Activated CD4-positive, alpha-beta memory T cell treated with anti-CD3 and anti-CD28 coated beads for 36 hours (primary cell): ENCODE measurements around the gene SLAMF7. TPM values are rescaled to one million over a fixed set of nuclear protein-coding genes. Genes with fewer than 3 reads are reported as not detected.
"Not testable (repeated sequence)": the region's sequence is repeated elsewhere in the genome, so short reads cannot be mapped to it uniquely, and the experiment has no call there.

Experiments
- CTCF ChIA-PET: fragments of 350-600 bp; sonication (Branson Sonifier 250); formaldehyde crosslinking; loops from one replicate; lab custom pipeline; 2021; ENCODE audit warnings: antibody characterized with exemption, inconsistent platforms; lab: Charles Lee
- POLR2A ChIA-PET: fragments of 350-600 bp; sonication (Branson Sonifier 250); formaldehyde crosslinking; loops from one replicate; lab custom pipeline; 2021; ENCODE audit warnings: antibody characterized with exemption; lab: Charles Lee
- DNase-seq: peaks from one replicate; pipeline ENCODE4 v3.0.0-alpha.2; 2020
- H3K27ac Mint-ChIP-seq: one replicate; pipeline ENCODE4 v1.8.0; 2021; ENCODE audit warnings: mixed read lengths
- H3K27me3 Mint-ChIP-seq: one replicate; pipeline ENCODE4 v1.8.0; 2021; ENCODE audit warnings: mixed read lengths
- H3K36me3 Mint-ChIP-seq: one replicate; pipeline ENCODE4 v1.8.0; 2021; ENCODE audit warnings: mixed read lengths
- H3K4me1 Mint-ChIP-seq: one replicate; pipeline ENCODE4 v1.8.0; 2021; ENCODE audit warnings: low read depth, mixed read lengths
- H3K4me3 Mint-ChIP-seq: one replicate; pipeline ENCODE4 v1.8.0; 2021; ENCODE audit warnings: mild to moderate bottlenecking, mixed read lengths
- H3K9me3 Mint-ChIP-seq: one replicate; pipeline ENCODE4 v1.8.0; 2021; ENCODE audit warnings: mixed read lengths
- intact Hi-C: fragments of 100-400 bp; cut with micrococcal nuclease; formaldehyde crosslinking; loops from one replicate; pipeline ENCODE4 v1.15.1; 2023
- total RNA-seq, 2 experiments: library from RNA; stranded (reverse); gene quantifications; one replicate each; pipeline ENCODE4 v1.2.3, GENCODE V29; 2021

SLAMF7 gene, protein sequence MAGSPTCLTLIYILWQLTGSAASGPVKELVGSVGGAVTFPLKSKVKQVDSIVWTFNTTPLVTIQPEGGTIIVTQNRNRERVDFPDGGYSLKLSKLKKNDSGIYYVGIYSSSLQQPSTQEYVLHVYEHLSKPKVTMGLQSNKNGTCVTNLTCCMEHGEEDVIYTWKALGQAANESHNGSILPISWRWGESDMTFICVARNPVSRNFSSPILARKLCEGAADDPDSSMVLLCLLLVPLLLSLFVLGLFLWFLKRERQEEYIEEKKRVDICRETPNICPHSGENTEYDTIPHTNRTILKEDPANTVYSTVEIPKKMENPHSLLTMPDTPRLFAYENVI
- total RNA-seq, result 10 to 100 TPM; 11.4 to 15.9 TPM

- peak; percentile 54 for DNase-seq
- Mint-ChIP-seq H3K4me1 (peaks cover 52% of the 10 kb centered on the region), H3K36me3 (peaks cover 10% of the 10 kb centered on the region), H3K4me3 (peak within 1 kb of the TSS; percentile 68), H3K9me3 (peaks cover 18% of the 10 kb centered on the region), H3K27ac (peak within 1 kb of the TSS; percentile 49), H3K27me3 (no peaks in the 10 kb centered on the region)
- CTCF ChIA-PET, result interaction anchor here (0.9 to 4.0 kb wide), 8 partner anchors 12 to 212 kb away, joined by 3 to 27 read pairs (median 5); no protein-coding TSS in a partner anchor
- POLR2A ChIA-PET, result interaction anchor here (0.9 to 1.0 kb wide), 2 partner anchors 17 kb away, joined by 3 read pairs; no protein-coding TSS in a partner anchor
- intact Hi-C loops, result no loop called here
These were observed at the start of gene SLAMF7 for GRCh38 chr1:160739098-160739511. TSS of gene SLAMF7 (plus strand) at chr1:160739247. CDS start at chr1:160739302, 55 bp downstream.

DNA sequence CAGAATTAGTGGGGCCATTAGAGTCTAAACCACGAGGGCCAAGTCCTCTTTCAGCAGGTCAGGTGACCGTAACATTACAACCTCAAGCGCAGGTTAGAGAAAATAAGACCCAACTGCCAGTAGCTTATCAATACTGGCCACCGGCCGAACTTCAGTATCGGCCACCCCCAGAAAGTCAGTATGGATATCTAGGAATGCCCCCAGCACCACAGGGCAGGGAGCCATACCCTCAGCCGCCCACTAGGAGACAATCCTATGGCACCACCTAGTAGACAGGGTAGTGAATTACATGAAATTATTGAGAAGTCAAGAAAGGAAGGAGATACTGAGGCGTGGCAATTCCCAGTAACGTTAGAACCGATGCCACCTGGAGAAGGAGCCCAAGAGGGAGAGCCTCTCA lies 46.7 kb upstream of the SLAMF7 start:
- H3K27me3 Mint-ChIP-seq, DNase-seq, POLR2A ChIA-PET, H3K9me3 Mint-ChIP-seq, H3K4me3 Mint-ChIP-seq: not testable (repeated sequence)
- Mint-ChIP-seq H3K4me1 (peaks cover 77% of the 10 kb centered on the region), H3K27ac (peak overlapping the region; percentile 76), H3K36me3 (peaks cover 25% of the 10 kb centered on the region)
- intact Hi-C loops, result loop anchor here (1.0 kb wide), 1 partner anchor 9 kb away; no protein-coding TSS in a partner anchor
- CTCF ChIA-PET, result interaction anchor here (0.9 to 2.2 kb wide), 8 partner anchors 11 to 261 kb away, joined by 3 to 18 read pairs (median 6); partner anchors contain the start of gene CD48

DNA sequence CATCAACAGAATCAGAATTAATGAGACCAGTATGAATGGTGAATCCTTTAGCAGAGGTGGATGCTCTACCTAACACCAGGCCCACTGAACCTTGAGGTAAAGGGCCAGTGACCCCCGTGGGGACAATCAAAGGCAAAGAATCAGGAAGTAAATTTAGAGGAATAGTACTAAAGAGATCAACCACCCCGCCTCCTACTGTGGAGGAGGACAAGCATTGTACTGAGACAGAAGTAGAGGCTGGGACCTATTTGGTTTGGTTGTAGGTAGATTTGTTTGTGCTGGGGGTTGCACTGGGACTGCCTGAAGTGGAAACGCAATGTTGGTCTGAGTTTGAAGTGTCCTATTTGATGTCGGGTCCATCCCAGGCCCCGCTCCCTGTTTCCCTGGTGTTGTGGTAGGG lies 36.9 kb upstream of the SLAMF7 start:
- Mint-ChIP-seq H3K27me3 (no peaks in the 10 kb centered on the region), H3K4me3 (no peak overlapping the region), H3K27ac (peak overlapping the region; percentile 81), H3K36me3 (peaks cover 41% of the 10 kb centered on the region), H3K9me3 (no peaks in the 10 kb centered on the region), H3K4me1 (peaks cover 88% of the 10 kb centered on the region)
- POLR2A ChIA-PET, result no interaction called here
- no peak for DNase-seq
- CTCF ChIA-PET, result interaction anchor here (1.6 kb wide), 1 partner anchor 75 kb away, joined by 4 read pairs; no protein-coding TSS in a partner anchor
- intact Hi-C loops, result no loop called here

- Mint-ChIP-seq H3K9me3 (no peaks in the 10 kb centered on the region), H3K4me1 (peaks cover 68% of the 10 kb centered on the region), H3K36me3 (peaks cover 41% of the 10 kb centered on the region), H3K4me3 (peak overlapping the region; percentile 39), H3K27me3 (no peaks in the 10 kb centered on the region), H3K27ac (peak overlapping the region; percentile 36)
- ChIA-PET CTCF (interaction anchor here (2.7 to 3.1 kb wide), 2 partner anchors 23 to 29 kb away, joined by 11 to 15 read pairs; no protein-coding TSS in a partner anchor), POLR2A (interaction anchor here (0.8 to 1.6 kb wide), 2 partner anchors 18 to 21 kb away, joined by 3 read pairs; no protein-coding TSS in a partner anchor)
- no peak for DNase-seq
- intact Hi-C loops, result no loop called here
These were observed 34.8 kb upstream of the SLAMF7 start for GRCh38 chr1:160704250-160704649.

DNA sequence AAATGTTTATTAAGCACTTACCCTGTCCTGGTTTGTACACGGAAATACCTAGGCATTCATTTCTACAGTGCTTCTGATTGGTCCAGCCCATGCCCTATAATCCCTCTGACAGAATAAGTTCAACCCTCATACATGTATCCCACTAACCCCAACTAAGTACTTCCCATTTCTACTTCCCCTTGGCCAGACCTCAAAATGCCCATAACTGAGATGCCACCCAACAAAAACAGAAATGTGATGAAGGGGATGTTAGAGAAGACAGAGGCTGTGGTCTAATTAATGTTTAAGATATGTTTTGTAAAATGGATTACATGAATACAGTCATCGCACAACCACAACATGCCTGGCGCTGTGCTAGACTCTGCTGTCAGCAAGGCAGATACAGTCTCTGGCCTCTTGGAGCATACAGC lies 33.8 kb upstream of the SLAMF7 start:
- POLR2A ChIA-PET, result interaction anchor here (1.2 to 1.6 kb wide), 2 partner anchors 22 to 59 kb away, joined by 3 read pairs; no protein-coding TSS in a partner anchor
- H3K27me3 Mint-ChIP-seq, H3K27ac Mint-ChIP-seq, H3K9me3 Mint-ChIP-seq, H3K4me3 Mint-ChIP-seq: not testable (repeated sequence)
- peak; percentile 35 for DNase-seq
- intact Hi-C loops, result loop anchor here (5.0 kb wide), 2 partner anchors 33 to 128 kb away; partner anchors contain the start of gene CD84
- peaks cover 41% of the 10 kb centered on the region for H3K36me3 Mint-ChIP-seq
- CTCF ChIA-PET, result interaction anchor here (2.7 to 3.1 kb wide), 2 partner anchors 24 to 30 kb away, joined by 11 to 15 read pairs; no protein-coding TSS in a partner anchor
- H3K4me1 Mint-ChIP-seq, result peaks cover 62% of the 10 kb centered on the region

GRCh38 chr1:160705742-160706141 lies 33.3 kb upstream of the SLAMF7 start:
- intact Hi-C loops, result loop anchor here (5.0 kb wide), 2 partner anchors 33 to 128 kb away; partner anchors contain the start of gene CD84
- POLR2A ChIA-PET, result interaction anchor here (1.2 to 3.1 kb wide), 3 partner anchors 22 to 60 kb away, joined by 3 to 14 read pairs (median 3); no protein-coding TSS in a partner anchor
- H3K27me3 Mint-ChIP-seq, result no peaks in the 10 kb centered on the region
- H3K36me3 Mint-ChIP-seq, result peaks cover 42% of the 10 kb centered on the region
- H3K4me1 Mint-ChIP-seq, result peaks cover 57% of the 10 kb centered on the region
- DNase-seq, result no peak
- no peak overlapping the region for H3K27ac Mint-ChIP-seq
- no peak overlapping the region for H3K4me3 Mint-ChIP-seq
- CTCF ChIA-PET, result interaction anchor here (1.2 to 3.1 kb wide), 2 partner anchors 30 to 56 kb away, joined by 3 to 15 read pairs; no protein-coding TSS in a partner anchor
- H3K9me3 Mint-ChIP-seq, result no peaks in the 10 kb centered on the region

- Mint-ChIP-seq H3K9me3 (no peaks in the 10 kb centered on the region), H3K4me3 (no peak overlapping the region), H3K4me1 (peaks cover 47% of the 10 kb centered on the region), H3K27ac (no peak overlapping the region), H3K27me3 (no peaks in the 10 kb centered on the region), H3K36me3 (peaks cover 46% of the 10 kb centered on the region)
- CTCF ChIA-PET, result interaction anchor here (1.1 to 3.1 kb wide), 13 partner anchors 15 to 129 kb away, joined by 3 to 30 read pairs (median 4); no protein-coding TSS in a partner anchor
- POLR2A ChIA-PET, result interaction anchor here (0.7 to 3.3 kb wide), 7 partner anchors 21 to 84 kb away, joined by 3 to 24 read pairs (median 5); partner anchors contain the start of gene SLAMF1
- DNase-seq, result no peak
- intact Hi-C loops, result loop anchor here (5.0 kb wide), 2 partner anchors 34 to 129 kb away; partner anchors contain the start of gene CD84
These were observed 32.4 kb upstream of the SLAMF7 start for GRCh38 chr1:160706526-160707235.

GRCh38 chr1:160707236-160708064 lies 31.6 kb upstream of the SLAMF7 start:
- no peak overlapping the region for H3K27ac Mint-ChIP-seq
- DNase-seq, result no peak
- peaks cover 40% of the 10 kb centered on the region for H3K36me3 Mint-ChIP-seq
- H3K4me1 Mint-ChIP-seq, result peaks cover 45% of the 10 kb centered on the region
- intact Hi-C loops, result loop anchor here (1.0 to 5.0 kb wide), 3 partner anchors 22 to 130 kb away; partner anchors contain the start of gene CD84
- no peaks in the 10 kb centered on the region for H3K27me3 Mint-ChIP-seq
- no peaks in the 10 kb centered on the region for H3K9me3 Mint-ChIP-seq
- ChIA-PET CTCF (interaction anchor here (0.5 to 3.1 kb wide), 18 partner anchors 15 to 247 kb away, joined by 3 to 30 read pairs (median 4); partner anchors contain the start of gene ITLN2), POLR2A (interaction anchor here (0.7 to 3.3 kb wide), 12 partner anchors 22 to 147 kb away, joined by 3 to 24 read pairs (median 6); partner anchors contain the start of genes LY9 and SLAMF1)
- no peak overlapping the region for H3K4me3 Mint-ChIP-seq

DNA sequence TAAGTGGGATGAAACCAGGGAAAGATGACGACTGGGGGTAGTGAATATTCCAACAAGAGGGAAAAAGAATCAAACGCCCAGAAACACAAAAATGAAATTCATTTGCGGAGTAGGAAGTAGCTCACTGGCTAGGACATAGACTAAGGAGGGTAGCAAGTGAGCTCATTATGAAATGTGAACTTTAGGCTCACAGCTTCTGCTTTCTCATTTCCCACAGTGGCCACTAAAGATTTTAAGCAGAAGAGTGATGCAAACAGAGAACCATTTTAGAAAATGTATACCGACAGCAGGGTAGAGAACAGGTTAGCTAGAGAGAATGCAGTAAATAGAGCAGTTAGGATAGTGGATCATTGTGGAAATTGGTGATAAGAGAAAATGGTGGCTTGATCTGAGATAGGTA lies 30.9 kb upstream of the SLAMF7 start:
- intact Hi-C loops, result loop anchor here (1.0 to 5.0 kb wide), 3 partner anchors 23 to 131 kb away; partner anchors contain the start of gene CD84
- Mint-ChIP-seq H3K4me1 (peaks cover 45% of the 10 kb centered on the region), H3K27me3 (no peaks in the 10 kb centered on the region), H3K36me3 (peaks cover 34% of the 10 kb centered on the region), H3K4me3 (no peak overlapping the region), H3K27ac (no peak overlapping the region), H3K9me3 (no peaks in the 10 kb centered on the region)
- CTCF ChIA-PET, result interaction anchor here (0.5 to 3.1 kb wide), 17 partner anchors 16 to 246 kb away, joined by 3 to 30 read pairs (median 4); partner anchors contain the start of gene ITLN2
- POLR2A ChIA-PET, result interaction anchor here (1.1 to 3.3 kb wide), 10 partner anchors 23 to 147 kb away, joined by 3 to 24 read pairs (median 6); partner anchors contain the start of genes LY9 and SLAMF1
- no peak for DNase-seq

DNA sequence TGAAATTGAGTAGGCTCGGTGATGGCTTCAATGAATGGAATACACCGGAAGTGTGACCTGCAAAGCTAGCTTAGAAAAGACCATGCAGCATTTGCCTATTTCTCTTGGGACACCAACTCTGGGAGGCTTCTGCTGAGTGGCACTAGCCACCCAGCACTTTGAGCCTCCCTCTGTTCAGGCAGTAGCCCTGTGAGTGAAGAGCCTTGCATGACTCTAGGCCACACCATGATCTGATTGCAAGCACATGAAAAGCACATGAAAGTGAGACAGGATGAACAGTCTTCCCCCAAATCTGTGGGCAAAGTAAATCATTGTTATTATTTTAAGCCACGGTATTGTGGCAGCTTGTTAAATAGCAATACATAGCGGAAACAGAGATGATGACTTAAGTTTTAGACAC lies 30.2 kb upstream of the SLAMF7 start:
- peak; percentile 61 for DNase-seq
- Mint-ChIP-seq H3K4me1 (peaks cover 41% of the 10 kb centered on the region), H3K4me3 (no peak overlapping the region), H3K9me3 (no peaks in the 10 kb centered on the region), H3K27ac (no peak overlapping the region), H3K27me3 (no peaks in the 10 kb centered on the region), H3K36me3 (peaks cover 27% of the 10 kb centered on the region)
- intact Hi-C loops, result loop anchor here (1.0 to 5.0 kb wide), 3 partner anchors 24 to 132 kb away; partner anchors contain the start of gene CD84
- POLR2A ChIA-PET, result interaction anchor here (1.3 to 3.3 kb wide), 6 partner anchors 25 to 1699 kb away, joined by 3 to 24 read pairs (median 10); partner anchors contain the start of genes IFI16, LY9 and SLAMF1
- CTCF ChIA-PET, result interaction anchor here (1.0 to 3.1 kb wide), 7 partner anchors 18 to 281 kb away, joined by 3 to 30 read pairs (median 19); no protein-coding TSS in a partner anchor
